GM21447 (cell line): ENCODE measurements around the gene OR56A3.
"Not testable (repeated sequence)": the region's sequence is repeated elsewhere in the genome, so short reads cannot be mapped to it uniquely, and the experiment has no call there.

Experiments used
- ATAC-seq: cut with Tn5 transposase; IDR thresholded peaks from one replicate; pipeline ENCODE4 v1.9.1; 2021; ENCODE audit not compliant: unreplicated experiment

The OR56A3 gene

GRCh38 chr11:5941951-5942350 is at the start of gene OR56A3:
Gene OR56A3 (plus strand): TSS chr11:5942251. CDS start chr11:5947347, 5,096 bp downstream.
- ATAC-seq = no peak

GRCh38 chr11:5892908-5893307 is 49.1 kb upstream of the OR56A3 start, which contains the start of gene OR52E5:
Gene OR52E5 (plus strand): TSS chr11:5893208. CDS start chr11:5900777, 7,569 bp downstream.
- no peak for ATAC-seq

- ATAC-seq = no peak
Measured at GRCh38 chr11:5899534-5899933, 42.5 kb upstream of the OR56A3 start.

GRCh38 chr11:5910540-5910939 is 31.5 kb upstream of the OR56A3 start:
- no peak for ATAC-seq

GRCh38 chr11:5922749-5923426 is 19.2 kb upstream of the OR56A3 start:
- ATAC-seq = peak; percentile 86

GRCh38 chr11:5923427-5923776 is 18.6 kb upstream of the OR56A3 start:
- peak; percentile 48 for ATAC-seq

GRCh38 chr11:5923794-5924193 is 18.3 kb upstream of the OR56A3 start:
- ATAC-seq = no peak

GRCh38 chr11:5928271-5928670 is 13.8 kb upstream of the OR56A3 start:
- no peak for ATAC-seq

- no peak for ATAC-seq
Measured at GRCh38 chr11:5928811-5929210, 13.2 kb upstream of the OR56A3 start.

GRCh38 chr11:5929571-5930368 is 12.3 kb upstream of the OR56A3 start:
- ATAC-seq = no peak

GRCh38 chr11:5930614-5931013 is 11.4 kb upstream of the OR56A3 start:
- ATAC-seq = no peak

GRCh38 chr11:5931061-5931460 is 11.0 kb upstream of the OR56A3 start:
- ATAC-seq = no peak

- no peak for ATAC-seq
Measured at GRCh38 chr11:5932671-5933070, 9.4 kb upstream of the OR56A3 start.

- ATAC-seq = no peak
Measured at GRCh38 chr11:5933116-5933515, 8.9 kb upstream of the OR56A3 start.

- no peak for ATAC-seq
Measured at GRCh38 chr11:5937868-5938602, 4.0 kb upstream of the OR56A3 start.

GRCh38 chr11:5938603-5938965 is 3.5 kb upstream of the OR56A3 start:
- ATAC-seq = no peak

GRCh38 chr11:5940748-5941147 is 1.3 kb upstream of the OR56A3 start:
- no peak for ATAC-seq

GRCh38 chr11:5955586-5955985 is 13.5 kb downstream of the OR56A3 start:
- no peak for ATAC-seq

- not testable (repeated sequence) for ATAC-seq
Measured at GRCh38 chr11:5960704-5961320, 18.8 kb downstream of the OR56A3 start.

GRCh38 chr11:5966958-5967357 is 24.9 kb downstream of the OR56A3 start:
- no peak for ATAC-seq

- ATAC-seq = no peak
Measured at GRCh38 chr11:5967708-5968107, 25.7 kb downstream of the OR56A3 start.
